Measurements from ENCODE around the gene ERBB4. TPM values are rescaled to one million over a fixed set of nuclear protein-coding genes. Genes with fewer than 3 reads are reported as not detected.

ERBB4 gene
- polyA plus RNA-seq, 1 of the 3 experiments (the other 2 are of a cell fraction) = 0.05 TPM

- CTCF ChIA-PET = no interaction called here
- TF ChIP-seq EZH2phosphoT487 (IDR thresholded peaks at IDR 0.05; ENCODE audit: borderline replicate concordance, low read depth) = no peak
- TF ChIP-seq GATA2 (CRISPR knock-in tag; IDR thresholded peaks at IDR 0.05) = no peak
- TF ChIP-seq, protein P1, sequence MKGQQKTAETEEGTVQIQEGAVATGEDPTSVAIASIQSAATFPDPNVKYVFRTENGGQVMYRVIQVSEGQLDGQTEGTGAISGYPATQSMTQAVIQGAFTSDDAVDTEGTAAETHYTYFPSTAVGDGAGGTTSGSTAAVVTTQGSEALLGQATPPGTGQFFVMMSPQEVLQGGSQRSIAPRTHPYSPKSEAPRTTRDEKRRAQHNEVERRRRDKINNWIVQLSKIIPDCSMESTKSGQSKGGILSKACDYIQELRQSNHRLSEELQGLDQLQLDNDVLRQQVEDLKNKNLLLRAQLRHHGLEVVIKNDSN (IDR thresholded peaks at IDR 0.05; ENCODE audit: borderline replicate concordance, low read depth) = no peak
- TF ChIP-seq FOXJ3 (CRISPR knock-in tag; IDR thresholded peaks at IDR 0.05) = no peak
- TF ChIP-seq PBX3 (IDR thresholded peaks at IDR 0.05) = no peak
- no peak for TF ChIP-seq GABPA (IDR thresholded peaks at IDR 0.05; ENCODE audit: low read depth)
- no peak for TF ChIP-seq RAD21 (IDR thresholded peaks at IDR 0.05; ENCODE audit: low read length)
- TF ChIP-seq RCOR1 (IDR thresholded peaks at IDR 0.05; ENCODE audit: low read length) = no peak
- TF ChIP-seq NRF1 (IDR thresholded peaks at IDR 0.05; ENCODE audit: low read depth, low read length) = no peak
- no peaks in the 10 kb centered on the region for H3K36me3 ChIP-seq (replicated peaks in 1 of 2; ENCODE audit: control insufficient read depth in 1 of 2, insufficient read depth in 2 of 2, low read length in 1 of 2)
- no peak overlapping the region for H3K4me2 ChIP-seq
- no peaks in the 10 kb centered on the region for H3K9me2 ChIP-seq
- POLR2A ChIA-PET = no interaction called here
- no peaks in the 10 kb centered on the region for H3K27me3 ChIP-seq (ENCODE audit: insufficient read depth)
- H3K9ac ChIP-seq = no peak overlapping the region
- no peak overlapping the region for H3K4me3 ChIP-seq (ENCODE audit: low read depth in 2 of 2, low read length in 1 of 2)
- no peaks in the 10 kb centered on the region for H3F3A ChIP-seq (replicated peaks; ENCODE audit: insufficient read depth)
- H2AFZ ChIP-seq (ENCODE audit: low read depth) = no peak overlapping the region
- WGBS (ENCODE audit: low lambda C conversion rate) = 80% methylated on average over 5 of the region's 9 CpGs
- H4K20me1 ChIP-seq (ENCODE audit: insufficient read depth) = no peaks in the 10 kb centered on the region
- H3K4me1 ChIP-seq (ENCODE audit: control insufficient read depth in 1 of 2, insufficient read depth in 2 of 2, low read depth in 1 of 2, low read length in 1 of 2) = no peaks in the 10 kb centered on the region; a peak in 2 of 4 replicates
- H3K79me2 ChIP-seq (ENCODE audit: insufficient read depth) = no peaks in the 10 kb centered on the region
- DNase-seq = no peak
- no peaks in the 10 kb centered on the region for H3K9me3 ChIP-seq
- no peak overlapping the region for H3K27ac ChIP-seq (ENCODE audit: low read depth in 2 of 2, low read length in 1 of 2)
Measured at GRCh38 chr2:211435331-211435730, 1103.3 kb downstream of the ERBB4 start.

DNA sequence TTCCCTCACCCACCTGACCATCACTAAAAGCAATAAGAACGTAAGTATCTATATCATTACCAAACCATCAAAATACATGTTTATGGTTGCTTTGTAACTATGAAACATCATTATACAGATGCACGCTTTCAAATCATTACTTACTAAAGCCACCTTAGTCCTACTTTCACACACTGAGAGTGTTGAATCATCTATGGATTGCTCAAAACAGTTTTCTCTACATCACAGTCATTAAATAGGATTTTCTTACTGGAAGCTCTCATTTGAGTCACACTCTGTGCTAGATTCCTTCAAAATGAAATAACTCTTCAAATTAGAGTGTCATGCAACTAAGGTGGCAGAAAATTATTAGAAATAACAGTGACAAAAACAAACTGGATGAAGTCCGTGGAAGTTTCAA lies 1103.8 kb downstream of the ERBB4 start:
- Histone ChIP-seq H3K4me3 (ENCODE audit: low read depth in 2 of 2, low read length in 1 of 2) (no peak overlapping the region), H3F3A (replicated peaks; ENCODE audit: insufficient read depth) (no peaks in the 10 kb centered on the region), H3K4me2 (no peak overlapping the region), H2AFZ (ENCODE audit: low read depth) (no peak overlapping the region), H3K36me3 (replicated peaks in 1 of 2; ENCODE audit: control insufficient read depth in 1 of 2, insufficient read depth in 2 of 2, low read length in 1 of 2) (no peaks in the 10 kb centered on the region), H3K9ac (no peak overlapping the region), H3K27ac (ENCODE audit: low read depth in 2 of 2, low read length in 1 of 2) (no peak overlapping the region), H3K27me3 (ENCODE audit: insufficient read depth) (no peaks in the 10 kb centered on the region), H3K79me2 (ENCODE audit: insufficient read depth) (no peaks in the 10 kb centered on the region), H3K9me2 (no peaks in the 10 kb centered on the region), H4K20me1 (ENCODE audit: insufficient read depth) (no peaks in the 10 kb centered on the region), H3K4me1 (ENCODE audit: control insufficient read depth in 1 of 2, insufficient read depth in 2 of 2, low read depth in 1 of 2, low read length in 1 of 2) (no peaks in the 10 kb centered on the region; a peak in 2 of 4 replicates), H3K9me3 (no peaks in the 10 kb centered on the region)
- 63% methylated on average over 3 of the region's 3 CpGs for WGBS (ENCODE audit: low lambda C conversion rate)
- ChIA-PET CTCF (no interaction called here), POLR2A (no interaction called here)
- no peak for DNase-seq
- TF ChIP-seq MEF2A (IDR thresholded peaks at IDR 0.05; ENCODE audit: borderline replicate concordance, low read depth) (no peak), TEAD4 (IDR thresholded peaks at IDR 0.05; ENCODE audit: borderline replicate concordance, insufficient read depth) (no peak), TAF1 (IDR thresholded peaks at IDR 0.05; ENCODE audit: borderline replicate concordance, low read depth, low read length) (no peak), MAX (IDR thresholded peaks at IDR 0.05; ENCODE audit: low read depth) (no peak), MXI1 (IDR thresholded peaks at IDR 0.05; ENCODE audit: low read depth, low read length) (no peak), REST (IDR thresholded peaks at IDR 0.05; ENCODE audit: low read depth, low read length) (no peak), USF2 (IDR thresholded peaks at IDR 0.05; ENCODE audit: borderline replicate concordance, low read depth, low read length) (no peak), RAD21 (IDR thresholded peaks at IDR 0.05; ENCODE audit: low read length) (no peak), YY1 (IDR thresholded peaks at IDR 0.05; ENCODE audit: low read depth) (no peak), EZH2phosphoT487 (IDR thresholded peaks at IDR 0.05; ENCODE audit: borderline replicate concordance, low read depth) (no peak)
- TF ChIP-seq, protein P1 (IDR thresholded peaks at IDR 0.05; ENCODE audit: borderline replicate concordance, low read depth) = no peak
- TF ChIP-seq, protein P2, sequence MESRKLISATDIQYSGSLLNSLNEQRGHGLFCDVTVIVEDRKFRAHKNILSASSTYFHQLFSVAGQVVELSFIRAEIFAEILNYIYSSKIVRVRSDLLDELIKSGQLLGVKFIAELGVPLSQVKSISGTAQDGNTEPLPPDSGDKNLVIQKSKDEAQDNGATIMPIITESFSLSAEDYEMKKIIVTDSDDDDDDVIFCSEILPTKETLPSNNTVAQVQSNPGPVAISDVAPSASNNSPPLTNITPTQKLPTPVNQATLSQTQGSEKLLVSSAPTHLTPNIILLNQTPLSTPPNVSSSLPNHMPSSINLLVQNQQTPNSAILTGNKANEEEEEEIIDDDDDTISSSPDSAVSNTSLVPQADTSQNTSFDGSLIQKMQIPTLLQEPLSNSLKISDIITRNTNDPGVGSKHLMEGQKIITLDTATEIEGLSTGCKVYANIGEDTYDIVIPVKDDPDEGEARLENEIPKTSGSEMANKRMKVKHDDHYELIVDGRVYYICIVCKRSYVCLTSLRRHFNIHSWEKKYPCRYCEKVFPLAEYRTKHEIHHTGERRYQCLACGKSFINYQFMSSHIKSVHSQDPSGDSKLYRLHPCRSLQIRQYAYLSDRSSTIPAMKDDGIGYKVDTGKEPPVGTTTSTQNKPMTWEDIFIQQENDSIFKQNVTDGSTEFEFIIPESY (IDR thresholded peaks at IDR 0.05; ENCODE audit: borderline replicate concordance, low read depth) = no peak

All from SK-N-SH (cell line).